OCI-LY7 (cell line): ENCODE measurements around the gene ZMYND8.

Experiments
- CTCF ChIP-seq: fragments of 200-600 bp; sonication (generic); conservative IDR thresholded peaks from 2 replicates; pipeline ENCODE4 v1.5.1; 2014; ENCODE audit warnings: mild to moderate bottlenecking, antibody characterized with exemption, low read length, moderate library complexity, mixed read lengths
- EZH2phosphoT487 ChIP-seq: fragments of 200-600 bp; sonication (generic); IDR thresholded peaks from 2 replicates; pipeline ENCODE4 v1.6.1; 2018; ENCODE audit warnings: low read depth, borderline replicate concordance, mild to moderate bottlenecking, mixed run types, antibody characterized with exemption, low read length, moderate library complexity, mixed read lengths

GRCh38 chr20:47181056-47181862 lies 175.2 kb downstream of the ZMYND8 start:
- TF ChIP-seq CTCF (no peak), EZH2phosphoT487 (no peak)
